Measurements from ENCODE around the gene FGF18.

- TF ChIP-seq CTCF (IDR thresholded peaks at IDR 0.05) = no peak
- no peak for TF ChIP-seq POLR2A (IDR thresholded peaks at IDR 0.05)
Observed at GRCh38 chr5:171459839-171460238, 40.4 kb downstream of the FGF18 start.
